Heart right ventricle (tissue), 16 donors: ENCODE measurements around the gene TSPOAP1. TPM values are rescaled to one million over a fixed set of nuclear protein-coding genes. Genes with fewer than 3 reads are reported as not detected.

ENCODE experiments used
- ATAC-seq, 8 donors: fragments of 200-7000 bp; cut with Tn5 transposase; one replicate each; pipeline ENCODE4 v1.9.1; 2020; ENCODE audit warnings: mild to moderate bottlenecking in 8 of 8, moderate library complexity in 8 of 8, moderate number of reproducible peaks in 1 of 8
- DNase-seq, 2 donors: peaks; one replicate each; pipeline ENCODE4 v3.0.0-alpha.2; 2020
- H3K27ac ChIP-seq, 10 donors: fragments of 200-600 bp; sonication (generic) in 2 of 10; one replicate each; pipeline versions ENCODE4 v1.5.0 to v1.8.0; 2020 to 2022; ENCODE audit warnings: mild to moderate bottlenecking in 3 of 10
- H3K27me3 ChIP-seq, 7 donors: fragments of 200-600 bp; one replicate each; pipeline ENCODE4 v1.8.0; 2021 to 2022; ENCODE audit warnings: mild to moderate bottlenecking in 2 of 7
- H3K36me3 ChIP-seq, 9 donors: fragments of 200-600 bp; sonication (generic) in 1 of 9; one replicate each; pipeline versions ENCODE4 v1.5.0 to v1.8.0; 2020 to 2022; ENCODE audit warnings: mild to moderate bottlenecking in 2 of 9
- H3K4me1 ChIP-seq, 9 donors: fragments of 200-600 bp; sonication (generic) in 1 of 9; one replicate each; pipeline versions ENCODE4 v1.5.0 to v1.8.0; 2020 to 2022; ENCODE audit warnings: mild to moderate bottlenecking in 4 of 9
- H3K4me3 ChIP-seq, 10 donors: fragments of 200-600 bp; sonication (generic) in 2 of 10; one replicate each; pipeline versions ENCODE4 v1.5.0 to v1.8.0; 2020 to 2022; ENCODE audit warnings: mild to moderate bottlenecking in 7 of 10, moderate library complexity in 2 of 10
- H3K9me3 ChIP-seq, 11 donors: fragments of 200-600 bp in 10 of 11; sonication (generic) in 2 of 11; one replicate each; pipeline versions ENCODE4 v1.5.0 to v1.8.0; 2013 to 2022; ENCODE audit warnings: mild to moderate bottlenecking in 2 of 11, control low read depth in 1 of 11, moderate library complexity in 1 of 11
- CTCF ChIP-seq, 9 donors: fragments of 200-600 bp; sonication (generic) in 2 of 9; IDR thresholded peaks; one replicate each; pipeline versions ENCODE4 v1.5.0 to v1.8.0; 2021 to 2022; ENCODE audit warnings: antibody characterized with exemption in 9 of 9, mild to moderate bottlenecking in 5 of 9, moderate library complexity in 1 of 9
- WGBS, 2 donors: extraction: QIAGEN DNeasy Blood & Tissue Kit; methylation state at CpG; one replicate each; pipeline ENCODE4 v1.1.7; 2013; ENCODE audit warnings: inconsistent platforms in 1 of 2; 5-methylcytosine and 5-hydroxymethylcytosine counted together
- intact Hi-C, 10 donors: fragments of 100-400 bp; cut with DNase I; formaldehyde crosslinking; loops; one replicate each; pipeline versions ENCODE4 v1.11.1 to v1.14.2; 2022
- polyA plus RNA-seq, 2 donors: library from polyadenylated mRNA; stranded (reverse); fragments of 200-250 nt; gene quantifications; one replicate each; pipeline ENCODE4 v1.2.3, GENCODE V29; 2013
- total RNA-seq, 10 donors: library from RNA; stranded (reverse); fragmentation: NEBNext Ultra II Directional in 3 of 10; extraction: Animal tissue kit (Norgen Biotek cat#: 25700) in 3 of 10; gene quantifications; one replicate each; pipeline versions ENCODE4 v1.2.1 to v1.2.4, GENCODE V29; 2021 to 2023
- donor health status: Arrhythmogenic right ventricular cardiomyopathy.
- donor health status: ischemic (EF 13 %, LVEDD 7.1; RV severe dilation, severe dysfunction).
- donor health status: healthy with polysubstance abuse.
- donor health status: DM: no; HTN: yes; CAD: no.
- donor health status: DM: no; HTN: no; CAD: no.
- donor health status: ischemic (EF 25% LVEDD 6.9; RV normal size, moderate dysfunction).
- donor health status: ischemic (EF 25% LVEDD 5.7; RV mildly dilated, moderate dysfunction).
- donor health status: healthy.
- donor health status: DM: yes; HTN: yes; CAD: no.
- donor health status: Ischemic cardiomyopathy.
- donor health status: ischemic (EF 35%, LVEDD 5.7; RV mildly dilated, moderate dysfunction).
- donor health status: nonischemic (EF 11% LVEDD 7.7; RV severe dilation, severe dysfunction).
- donor health status: DM: yes; HTN: yes; CAD: no.
- donor health status: PGD.
- donor health status: ischemic (EF 29% LVEDD 5.4; RV normal size, mild dysfunction).
- donor health status: nonischemic (EF 23%, LVEDD 6.1; RV moderate dilation, normal function).

Gene TSPOAP1
- total and polyA plus RNA-seq, 12 donors, result 1.6 to 35.6 (median 12.4) TPM

- peaks cover 0 to 19% (median 11%) of the 10 kb centered on the region in 9 donors for H3K4me1 ChIP-seq
- 88 to 90% methylated on average over 6 of the region's 6 CpGs for WGBS, 2 donors
- intact Hi-C loops, result no loop called here
- ATAC-seq (no peak), DNase-seq (no peak)
- H3K27me3 ChIP-seq, result peaks cover 0 to 59% (median 29%) of the 10 kb centered on the region in 7 donors
- TF ChIP-seq CTCF (IDR thresholded peaks at IDR 0.05), result no peak
- H3K4me3 ChIP-seq, result no peak overlapping the region
- H3K9me3 ChIP-seq, result no peaks in the 10 kb centered on the region
- H3K36me3 ChIP-seq, result no peaks in the 10 kb centered on the region
- H3K27ac ChIP-seq, result no peak overlapping the region
These were observed 46.2 kb downstream of the TSPOAP1 start for GRCh38 chr17:58282442-58282841.

GRCh38 chr17:58281511-58282011 is 47.0 kb downstream of the TSPOAP1 start:
- ATAC-seq, result no peak
- 28 to 29% methylated on average over 2 of the region's 2 CpGs for WGBS, 2 donors

DNA sequence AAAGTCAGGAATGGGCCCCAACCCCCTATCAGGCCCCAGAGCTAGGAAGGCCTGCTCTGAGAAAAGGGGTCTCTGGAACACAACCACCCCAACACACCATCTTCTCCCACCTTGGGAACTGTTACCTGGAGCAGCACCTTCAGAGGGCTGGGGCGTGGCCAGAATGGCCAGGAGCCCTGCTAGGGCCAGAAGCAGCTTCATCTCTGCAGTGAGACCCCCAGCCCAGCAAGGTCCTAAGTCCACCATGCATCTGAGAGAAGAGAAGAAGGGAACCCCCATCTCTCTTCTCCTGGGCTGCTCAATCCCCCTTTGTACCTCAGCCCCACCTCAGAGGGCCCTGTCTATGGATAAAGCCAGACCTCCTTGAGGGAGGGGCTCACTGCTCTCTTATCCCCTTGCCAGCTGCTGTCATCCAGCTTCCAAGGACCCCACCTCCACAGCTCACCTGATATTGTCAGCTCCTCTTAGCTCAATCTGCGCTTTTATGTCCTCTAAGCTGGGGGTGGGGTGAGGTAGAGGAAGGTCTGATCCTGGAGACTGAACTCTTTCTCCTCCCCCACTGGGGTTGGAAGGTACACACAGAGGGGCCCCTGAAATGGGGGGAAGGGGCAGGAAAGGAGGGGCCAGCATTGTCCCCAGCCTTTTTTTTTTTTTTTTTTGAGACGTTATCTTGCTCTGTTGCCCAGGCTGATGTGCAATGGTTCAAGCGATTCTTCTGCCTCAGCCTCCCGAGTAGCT is 47.9 kb downstream of the TSPOAP1 start, which contains the start of gene MPO:
Gene MPO (minus strand): TSS at position 456 of the 738 bp plus-strand sequence. CDS start 177 bp downstream, at position 279.
- intact Hi-C loops, result no loop called here
- H3K9me3 ChIP-seq, result no peaks in the 10 kb centered on the region
- H3K4me3 ChIP-seq, result peak within 1 kb of the TSS in 1 of 10 donors; percentile 48
- WGBS, 2 donors, result 83 to 98% methylated on average over 5 of the region's 5 CpGs
- no peak for TF ChIP-seq CTCF (IDR thresholded peaks at IDR 0.05)
- no peaks in the 10 kb centered on the region for H3K36me3 ChIP-seq
- no peak for DNase-seq
- no peak within 1 kb of the TSS for H3K27ac ChIP-seq
- no peak for ATAC-seq
- H3K27me3 ChIP-seq, result peaks cover 0 to 57% (median 28%) of the 10 kb centered on the region in 7 donors
- H3K4me1 ChIP-seq, result peaks cover 0 to 19% (median 11%) of the 10 kb centered on the region in 9 donors

More at GRCh38 chr17:58281511-58282011, 47.0 kb downstream of the TSPOAP1 start:
- TF ChIP-seq CTCF (IDR thresholded peaks at IDR 0.05), result no peak
- peaks cover 0 to 59% (median 29%) of the 10 kb centered on the region in 7 donors for H3K27me3 ChIP-seq
- no peak for DNase-seq
- H3K4me1 ChIP-seq, result peaks cover 0 to 19% (median 11%) of the 10 kb centered on the region in 9 donors
- no peaks in the 10 kb centered on the region for H3K36me3 ChIP-seq
- no peak overlapping the region for H3K4me3 ChIP-seq
- H3K9me3 ChIP-seq, result no peaks in the 10 kb centered on the region
- intact Hi-C loops, result no loop called here
- no peak overlapping the region for H3K27ac ChIP-seq

GRCh38 chr17:58279736-58280479 is 48.7 kb downstream of the TSPOAP1 start:
- no peaks in the 10 kb centered on the region for H3K36me3 ChIP-seq
- no peaks in the 10 kb centered on the region for H3K9me3 ChIP-seq
- intact Hi-C loops, result loop anchor here in 1 of 10 donors (5.0 kb wide), 1 partner anchor 978 kb away; no protein-coding TSS in a partner anchor
- H3K4me1 ChIP-seq, result peaks cover 0 to 19% (median 11%) of the 10 kb centered on the region in 9 donors
- DNase-seq (no peak), ATAC-seq (peak in 1 of 8 donors; percentile 15)
- no peak overlapping the region for H3K27ac ChIP-seq
- peak overlapping the region in 1 of 10 donors; percentile 48 for H3K4me3 ChIP-seq
- TF ChIP-seq CTCF (IDR thresholded peaks at IDR 0.05), result no peak
- WGBS, 2 donors, result 76 to 83% methylated on average over 16 of the region's 16 CpGs
- H3K27me3 ChIP-seq, result peaks cover 0 to 55% (median 28%) of the 10 kb centered on the region in 7 donors
